ENCODE data around the gene PTRH1.

GRCh38 chr9:127753622-127754021, 38.2 kb upstream of the PTRH1 start:
- TF ChIP-seq YY1 (IDR thresholded peaks at IDR 0.05; ENCODE audit: low read depth) = no peak
- no peak for TF ChIP-seq CTCF (IDR thresholded peaks at IDR 0.05)
- TF ChIP-seq POLR2AphosphoS5 (IDR thresholded peaks at IDR 0.05; ENCODE audit: low read depth, low read length) = no peak
- no peak for TF ChIP-seq MXI1 (IDR thresholded peaks at IDR 0.05; ENCODE audit: low read depth, low read length)
- no peak for TF ChIP-seq REST (IDR thresholded peaks at IDR 0.05; ENCODE audit: low read depth, low read length)
- TF ChIP-seq SIN3A (IDR thresholded peaks at IDR 0.05; ENCODE audit: borderline replicate concordance, low read depth, low read length) = no peak
